Thyroid gland (tissue), 4 donors: ENCODE results near the gene FOXR1.

Source experiments
- POLR2A ChIP-seq, 2 donors: fragments of 450-650 bp; IDR thresholded peaks; one replicate each; pipeline ENCODE4 v1.6.1; 2017; ENCODE audit warnings: antibody characterized with exemption in 2 of 2, mild to moderate bottlenecking in 2 of 2, moderate library complexity in 1 of 2
- TF ChIP-seq, protein P1 (sequence below), 6 experiments: fragments of 200-600 bp in 3 of 6; fragments of 450-650 bp in 3 of 6; sonication (generic) in 3 of 6; IDR thresholded peaks; one replicate each; pipeline ENCODE4 v1.5.1; 2016 to 2019; ENCODE audit warnings: antibody characterized with exemption in 6 of 6, mild to moderate bottlenecking in 2 of 6, inconsistent platforms in 1 of 6, moderate library complexity in 1 of 6

DNA sequence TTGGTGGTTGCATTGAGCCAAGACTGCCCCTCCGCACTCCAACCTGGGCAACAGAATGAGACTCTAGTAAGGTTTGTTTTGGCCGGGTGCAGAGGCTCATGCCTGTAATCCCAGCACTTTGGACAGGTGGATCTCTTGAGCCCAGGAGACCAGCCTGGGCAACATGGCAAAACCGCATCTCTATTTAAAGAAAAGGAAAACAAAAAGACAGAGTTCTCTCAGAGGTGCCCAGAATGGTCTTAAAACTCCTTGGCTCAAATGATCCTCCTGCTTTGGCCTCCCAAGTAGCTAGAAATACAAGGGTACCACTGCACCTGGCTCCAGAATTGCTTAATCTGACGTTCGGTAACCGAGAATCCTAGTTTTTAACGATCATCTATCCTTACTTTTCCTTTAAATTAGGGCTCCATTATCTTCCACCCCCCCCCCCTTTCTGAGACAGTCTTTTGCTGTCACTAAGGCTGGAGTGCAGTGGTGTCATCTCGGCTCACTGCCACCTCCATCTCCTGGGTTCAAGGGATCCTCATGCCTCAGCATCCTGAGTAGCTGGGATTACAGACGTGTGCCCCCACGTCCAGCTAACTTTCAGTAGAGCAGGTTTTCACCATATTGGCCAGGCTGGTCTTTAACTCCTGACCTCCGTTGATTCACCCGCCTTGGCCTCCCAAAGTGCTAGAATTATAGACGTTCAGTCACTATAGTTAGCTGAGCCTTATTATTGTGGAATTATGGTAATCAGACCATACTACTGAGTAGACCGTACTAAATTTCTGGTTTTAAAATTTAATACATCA lies 44.9 kb downstream of the FOXR1 start:
- TF ChIP-seq, protein P1, sequence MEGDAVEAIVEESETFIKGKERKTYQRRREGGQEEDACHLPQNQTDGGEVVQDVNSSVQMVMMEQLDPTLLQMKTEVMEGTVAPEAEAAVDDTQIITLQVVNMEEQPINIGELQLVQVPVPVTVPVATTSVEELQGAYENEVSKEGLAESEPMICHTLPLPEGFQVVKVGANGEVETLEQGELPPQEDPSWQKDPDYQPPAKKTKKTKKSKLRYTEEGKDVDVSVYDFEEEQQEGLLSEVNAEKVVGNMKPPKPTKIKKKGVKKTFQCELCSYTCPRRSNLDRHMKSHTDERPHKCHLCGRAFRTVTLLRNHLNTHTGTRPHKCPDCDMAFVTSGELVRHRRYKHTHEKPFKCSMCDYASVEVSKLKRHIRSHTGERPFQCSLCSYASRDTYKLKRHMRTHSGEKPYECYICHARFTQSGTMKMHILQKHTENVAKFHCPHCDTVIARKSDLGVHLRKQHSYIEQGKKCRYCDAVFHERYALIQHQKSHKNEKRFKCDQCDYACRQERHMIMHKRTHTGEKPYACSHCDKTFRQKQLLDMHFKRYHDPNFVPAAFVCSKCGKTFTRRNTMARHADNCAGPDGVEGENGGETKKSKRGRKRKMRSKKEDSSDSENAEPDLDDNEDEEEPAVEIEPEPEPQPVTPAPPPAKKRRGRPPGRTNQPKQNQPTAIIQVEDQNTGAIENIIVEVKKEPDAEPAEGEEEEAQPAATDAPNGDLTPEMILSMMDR (IDR thresholded peaks at IDR 0.05): no peak
- no peak for TF ChIP-seq POLR2A (IDR thresholded peaks at IDR 0.05)
